CD4-positive, alpha-beta T cell (primary cell): Measurements from ENCODE around the gene GNG7. TPM values are rescaled to one million over a fixed set of nuclear protein-coding genes. Genes with fewer than 3 reads are reported as not detected.

Experiments
- ATAC-seq: fragments of 200-7000 bp; cut with Tn5 transposase; one replicate; pipeline ENCODE4 v1.10.0; 2022; ENCODE audit warnings: mild to moderate bottlenecking; ENCODE audit not compliant: poor library complexity
- CTCF ChIA-PET: fragments of 350-600 bp; sonication (Branson Sonifier 250); formaldehyde crosslinking; loops from one replicate; lab custom pipeline; 2021; ENCODE audit warnings: antibody characterized with exemption, inconsistent platforms; lab: Charles Lee
- POLR2A ChIA-PET: fragments of 350-600 bp; sonication (Branson Sonifier 250); formaldehyde crosslinking; loops from one replicate; lab custom pipeline; 2021; ENCODE audit warnings: antibody characterized with exemption, inconsistent platforms; lab: Charles Lee
- DNase-seq, 14 experiments: peaks; one replicate each; pipeline ENCODE4 v3.0.0-alpha.2; 2013 to 2020; ENCODE audit warnings: mixed read lengths in 2 of 14
- H3K27ac ChIP-seq, 2 donors: one replicate each; pipeline versions ENCODE4 v1.5.1 to v1.7.0; 2013; ENCODE audit warnings: low read length in 2 of 2, low read depth in 1 of 2, mild to moderate bottlenecking in 1 of 2
- H3K27me3 ChIP-seq, 2 experiments: 1 replicate in 1 of 2; 2 replicates in 1 of 2; pipeline versions ENCODE4 v1.6.1 to v1.7.0; 2013; ENCODE audit warnings: low read length in 2 of 2, control low read depth in 1 of 2, mild to moderate bottlenecking in 1 of 2, moderate library complexity in 1 of 2; ENCODE audit not compliant: insufficient read depth in 2 of 2, control insufficient read depth in 1 of 2
- H3K36me3 ChIP-seq: one replicate; pipeline ENCODE4 v1.6.1; 2013; ENCODE audit warnings: low read length, control low read depth; ENCODE audit not compliant: insufficient read depth
- H3K4me1 ChIP-seq: one replicate; pipeline ENCODE4 v1.6.1; 2013; ENCODE audit warnings: low read length, control low read depth; ENCODE audit not compliant: insufficient read depth
- H3K4me3 ChIP-seq: one replicate; pipeline ENCODE4 v1.5.1; 2013; ENCODE audit warnings: mild to moderate bottlenecking, low read length, moderate library complexity
- H3K9me3 ChIP-seq, 2 experiments: 1 replicate in 1 of 2; 2 replicates in 1 of 2; pipeline versions ENCODE4 v1.6.1 to v1.7.0; 2013; ENCODE audit warnings: low read length in 2 of 2, mild to moderate bottlenecking in 2 of 2, control low read depth in 1 of 2, moderate library complexity in 1 of 2; ENCODE audit not compliant: control insufficient read depth in 1 of 2, insufficient read depth in 1 of 2
- H3K27ac Mint-ChIP-seq: one replicate; pipeline ENCODE4 v1.8.0; 2020; ENCODE audit warnings: mixed read lengths
- H3K27me3 Mint-ChIP-seq: one replicate; pipeline ENCODE4 v1.8.0; 2021; ENCODE audit warnings: mixed read lengths
- H3K36me3 Mint-ChIP-seq: one replicate; pipeline ENCODE4 v1.8.0; 2021; ENCODE audit warnings: low read depth, mixed read lengths
- H3K4me1 Mint-ChIP-seq: one replicate; pipeline ENCODE4 v1.8.0; 2021; ENCODE audit warnings: low read depth, mixed read lengths
- H3K4me3 Mint-ChIP-seq: one replicate; pipeline ENCODE4 v1.8.0; 2020; ENCODE audit warnings: mild to moderate bottlenecking, mixed read lengths
- H3K9me3 Mint-ChIP-seq: one replicate; pipeline ENCODE4 v1.8.0; 2020; ENCODE audit warnings: mixed read lengths
- intact Hi-C, 2 experiments: fragments of 100-400 bp; cut with DNase I in 1 of 2; cut with micrococcal nuclease in 1 of 2; formaldehyde crosslinking; loops; one replicate each; pipeline versions ENCODE4 v1.15.1 to v1.9.0; 2023 to 2025; cut with DNase I, micrococcal nuclease
- total RNA-seq, 174 experiments: library from RNA in 2 of 174; stranded (reverse) in 2 of 174; gene quantifications; one replicate each; pipeline ENCODE4 v1.2.3 and lab custom pipeline; 2021 to 2026
- TF ChIP-seq, protein P1 (sequence below): fragments of 200-600 bp; IDR thresholded peaks from one replicate; pipeline ENCODE4 v1.8.0; 2022; ENCODE audit warnings: antibody characterized with exemption, mild to moderate bottlenecking

The GNG7 gene
- total RNA-seq, 2 experiments from 2014 or later: 5.2 to 5.7 TPM

DNA sequence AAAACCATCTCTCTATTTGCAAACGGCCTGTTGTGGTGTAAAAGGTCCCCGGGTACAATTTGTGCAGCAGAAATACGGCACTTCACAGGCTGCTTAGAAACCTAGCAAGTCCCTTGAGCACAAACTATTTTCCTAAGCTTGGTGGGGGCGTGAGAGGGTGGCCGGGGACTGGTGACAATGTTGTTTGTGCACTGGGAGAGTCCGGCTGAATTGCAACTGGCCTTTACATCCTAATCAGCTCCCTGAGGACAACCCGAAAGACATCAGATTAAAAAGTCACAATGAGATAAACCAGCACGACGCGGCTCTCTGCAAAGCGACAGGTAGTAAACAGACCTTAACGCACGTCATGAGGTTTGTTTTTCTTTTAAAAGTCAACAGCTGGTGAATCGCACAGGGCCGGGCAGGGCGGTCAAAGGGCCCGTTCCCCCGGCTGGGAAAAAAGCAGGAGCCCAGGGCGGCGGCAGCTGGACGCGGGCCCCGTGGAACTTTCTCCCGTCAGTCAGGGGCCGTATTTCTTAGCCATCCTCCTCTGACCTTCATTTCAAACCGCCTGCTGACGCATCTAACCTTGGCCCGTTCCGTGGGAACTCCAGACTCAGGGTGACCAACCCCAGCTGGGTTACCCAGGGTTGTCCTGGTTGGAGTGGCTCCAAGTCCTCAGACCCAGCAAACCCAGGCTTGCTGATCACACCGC, 114.3 kb downstream of the GNG7 start:
- TF ChIP-seq, protein P1, sequence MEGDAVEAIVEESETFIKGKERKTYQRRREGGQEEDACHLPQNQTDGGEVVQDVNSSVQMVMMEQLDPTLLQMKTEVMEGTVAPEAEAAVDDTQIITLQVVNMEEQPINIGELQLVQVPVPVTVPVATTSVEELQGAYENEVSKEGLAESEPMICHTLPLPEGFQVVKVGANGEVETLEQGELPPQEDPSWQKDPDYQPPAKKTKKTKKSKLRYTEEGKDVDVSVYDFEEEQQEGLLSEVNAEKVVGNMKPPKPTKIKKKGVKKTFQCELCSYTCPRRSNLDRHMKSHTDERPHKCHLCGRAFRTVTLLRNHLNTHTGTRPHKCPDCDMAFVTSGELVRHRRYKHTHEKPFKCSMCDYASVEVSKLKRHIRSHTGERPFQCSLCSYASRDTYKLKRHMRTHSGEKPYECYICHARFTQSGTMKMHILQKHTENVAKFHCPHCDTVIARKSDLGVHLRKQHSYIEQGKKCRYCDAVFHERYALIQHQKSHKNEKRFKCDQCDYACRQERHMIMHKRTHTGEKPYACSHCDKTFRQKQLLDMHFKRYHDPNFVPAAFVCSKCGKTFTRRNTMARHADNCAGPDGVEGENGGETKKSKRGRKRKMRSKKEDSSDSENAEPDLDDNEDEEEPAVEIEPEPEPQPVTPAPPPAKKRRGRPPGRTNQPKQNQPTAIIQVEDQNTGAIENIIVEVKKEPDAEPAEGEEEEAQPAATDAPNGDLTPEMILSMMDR: no peak
- H3K4me3 Mint-ChIP-seq: no peak overlapping the region
- H3K4me3 ChIP-seq: no peak overlapping the region
- intact Hi-C loops: no loop called here
- ChIA-PET POLR2A (interaction anchor here (0.6 to 1.2 kb wide), 2 partner anchors 11 to 110 kb away, joined by 3 to 5 read pairs; no protein-coding TSS in a partner anchor), CTCF (no interaction called here)
- no peaks in the 10 kb centered on the region for H3K4me1 Mint-ChIP-seq
- H3K9me3 Mint-ChIP-seq: no peaks in the 10 kb centered on the region
- no peaks in the 10 kb centered on the region for H3K4me1 ChIP-seq
- H3K27me3 ChIP-seq: no peaks in the 10 kb centered on the region
- no peaks in the 10 kb centered on the region for H3K36me3 ChIP-seq
- H3K27ac ChIP-seq: no peak overlapping the region
- H3K27ac Mint-ChIP-seq: no peak overlapping the region
- ATAC-seq (no peak), DNase-seq (no peak)
- H3K27me3 Mint-ChIP-seq: no peaks in the 10 kb centered on the region
- H3K36me3 Mint-ChIP-seq: no peaks in the 10 kb centered on the region
- H3K9me3 ChIP-seq: peaks cover 4 to 8% of the 10 kb centered on the region in 2 experiments

DNA sequence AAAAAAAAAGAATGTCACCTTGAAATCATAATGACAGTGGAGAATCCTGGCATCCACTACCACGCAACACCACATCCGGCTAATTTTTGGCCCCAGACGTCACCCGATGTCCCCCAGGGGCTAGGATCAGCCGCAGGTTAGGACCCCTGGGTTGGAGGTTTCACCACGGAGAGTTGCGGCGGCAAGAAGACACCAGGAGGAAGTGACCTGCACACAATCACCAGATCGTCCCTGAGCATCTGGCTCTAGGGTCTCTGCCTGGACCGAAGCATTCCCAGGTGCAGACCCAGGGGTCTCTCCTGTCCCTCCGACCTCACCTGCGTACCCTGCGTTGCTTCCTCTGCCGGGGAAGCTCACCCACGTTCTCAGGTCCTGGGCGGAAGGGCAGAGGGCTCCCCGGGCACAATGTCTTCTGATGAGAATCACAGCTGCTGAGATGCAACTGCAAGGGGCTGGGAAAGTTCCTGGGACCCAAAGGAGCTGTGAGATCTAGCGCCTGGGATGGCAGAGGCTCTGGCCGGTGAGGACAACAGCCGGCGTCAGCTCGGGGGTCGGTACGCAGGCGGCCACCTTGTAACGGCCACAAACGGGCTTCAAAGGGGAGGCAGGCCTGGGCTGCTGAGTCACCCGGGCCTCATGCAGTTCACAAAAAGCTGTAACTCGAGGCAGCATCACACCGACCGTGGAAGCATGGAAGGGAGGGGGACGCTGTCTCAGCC, 115.3 kb downstream of the GNG7 start:
- ChIA-PET CTCF (no interaction called here), POLR2A (interaction anchor here (1.2 kb wide), 1 partner anchor 12 kb away, joined by 5 read pairs; no protein-coding TSS in a partner anchor)
- intact Hi-C loops: no loop called here
- Mint-ChIP-seq H3K27ac (no peak overlapping the region), H3K27me3 (no peaks in the 10 kb centered on the region), H3K4me3 (no peak overlapping the region), H3K4me1 (no peaks in the 10 kb centered on the region), H3K9me3 (no peaks in the 10 kb centered on the region), H3K36me3 (no peaks in the 10 kb centered on the region)
- no peak for ATAC-seq
- Histone ChIP-seq H3K9me3 (peaks cover 12 to 14% of the 10 kb centered on the region in 2 experiments), H3K4me1 (no peaks in the 10 kb centered on the region), H3K27ac (no peak overlapping the region), H3K27me3 (no peaks in the 10 kb centered on the region), H3K4me3 (no peak overlapping the region), H3K36me3 (no peaks in the 10 kb centered on the region)
- DNase-seq: no peak
- TF ChIP-seq, protein P1: no peak

DNA sequence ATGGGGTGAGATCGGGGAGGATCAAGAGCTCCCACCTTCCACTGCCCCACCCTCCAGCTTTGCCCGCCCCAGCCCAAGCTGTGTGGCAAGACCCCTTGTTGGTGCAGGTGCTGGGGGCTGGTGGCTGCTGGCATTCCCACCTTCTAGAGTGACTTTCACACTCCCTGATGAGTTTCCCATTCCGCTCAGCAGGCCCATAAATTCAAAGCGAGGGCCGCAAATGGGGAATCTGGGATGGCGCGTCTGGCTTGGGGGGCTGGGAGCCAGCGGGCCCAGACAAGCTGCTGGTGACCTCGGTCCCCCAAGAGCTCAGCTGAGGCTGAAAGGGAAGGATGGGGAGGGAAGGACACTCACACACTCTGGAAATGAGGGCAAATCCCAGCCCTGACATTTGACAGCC, 116.3 kb downstream of the GNG7 start:
- no peaks in the 10 kb centered on the region for H3K27me3 Mint-ChIP-seq
- TF ChIP-seq, protein P1: no peak
- Histone ChIP-seq H3K4me3 (no peak overlapping the region), H3K9me3 (peaks cover 12 to 17% of the 10 kb centered on the region in 2 experiments), H3K27ac (no peak overlapping the region), H3K27me3 (no peaks in the 10 kb centered on the region), H3K36me3 (no peaks in the 10 kb centered on the region), H3K4me1 (no peaks in the 10 kb centered on the region)
- ATAC-seq (no peak), DNase-seq (no peak)
- ChIA-PET POLR2A (no interaction called here), CTCF (no interaction called here)
- H3K4me3 Mint-ChIP-seq: no peak overlapping the region
- H3K9me3 Mint-ChIP-seq: no peaks in the 10 kb centered on the region
- H3K27ac Mint-ChIP-seq: no peak overlapping the region
- H3K36me3 Mint-ChIP-seq: peaks cover 5% of the 10 kb centered on the region
- no peaks in the 10 kb centered on the region for H3K4me1 Mint-ChIP-seq
- intact Hi-C loops: no loop called here
